Renal cortex interstitium (tissue), 11 donors: ENCODE results near the gene URB2. TPM values are rescaled to one million over a fixed set of nuclear protein-coding genes. Genes with fewer than 3 reads are reported as not detected.
"Not testable (repeated sequence)": the region's sequence is repeated elsewhere in the genome, so short reads cannot be mapped to it uniquely, and the experiment has no call there.

Source experiments
- DNase-seq, 11 donors: peaks; one replicate each; pipeline ENCODE4 v3.0.0-alpha.2; 2013; ENCODE audit warnings: low read depth in 9 of 11, low spot score in 4 of 11; ENCODE audit errors: extremely low read depth in 1 of 11
- polyA plus RNA-seq, 3 donors: library from polyadenylated mRNA; unstranded; fragments of 120-200 nt; gene quantifications; one replicate each; pipeline ENCODE4 v1.2.1, GENCODE V29; 2013; ENCODE audit not compliant: insufficient read length in 3 of 3

Gene URB2
- polyA plus RNA-seq, 3 donors = 6.7 to 8.4 (median 7.9) TPM

DNA sequence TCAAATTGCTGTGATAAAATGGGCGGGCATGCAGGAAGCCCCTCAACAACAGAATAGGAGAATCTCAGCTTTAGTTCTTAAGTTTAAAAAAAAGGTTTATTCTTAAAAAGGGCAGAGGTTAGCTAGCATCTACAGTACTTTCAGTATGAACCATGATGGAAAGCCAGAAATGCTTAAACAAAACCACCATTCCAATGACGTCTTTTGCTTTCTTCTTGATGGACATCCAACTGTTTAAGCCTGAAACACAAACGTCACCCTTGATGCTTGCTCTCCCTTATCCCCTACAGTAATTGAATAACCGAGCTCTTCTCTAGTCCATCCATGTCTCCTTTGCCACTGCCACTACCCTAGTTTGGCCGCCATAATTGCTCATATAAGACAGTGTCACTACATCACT lies 25.8 kb upstream of the URB2 start:
- no peak for DNase-seq

DNA sequence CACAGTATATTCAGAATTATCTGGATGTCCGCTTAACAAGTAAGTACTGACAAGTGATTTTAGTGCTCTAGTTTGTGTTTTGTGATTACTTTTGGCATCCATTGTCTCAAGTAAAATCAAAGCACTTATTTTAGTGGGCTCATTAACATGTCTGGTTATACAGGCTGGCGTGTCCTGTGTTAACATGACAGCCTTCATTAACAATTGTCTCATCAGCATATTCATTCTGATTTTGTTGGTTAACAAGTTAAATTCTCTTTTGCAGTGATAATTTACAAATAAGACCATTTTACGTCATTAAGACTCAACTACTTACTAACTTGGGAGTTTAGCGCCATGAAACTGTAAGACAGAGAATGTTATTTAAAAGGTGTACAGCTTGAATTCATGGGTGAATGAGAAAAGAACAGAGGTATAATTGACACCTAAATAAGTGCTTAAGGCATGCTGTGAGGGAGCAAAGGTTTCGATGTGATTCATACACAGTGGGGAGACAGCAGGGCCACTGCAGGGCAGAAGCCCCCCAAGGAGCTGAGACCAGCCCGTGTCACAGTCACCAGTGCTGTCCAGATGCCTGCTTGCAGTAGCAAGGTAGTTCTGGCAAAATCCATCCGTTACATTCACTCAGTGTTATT lies 22.6 kb upstream of the URB2 start:
- DNase-seq = no peak

DNA sequence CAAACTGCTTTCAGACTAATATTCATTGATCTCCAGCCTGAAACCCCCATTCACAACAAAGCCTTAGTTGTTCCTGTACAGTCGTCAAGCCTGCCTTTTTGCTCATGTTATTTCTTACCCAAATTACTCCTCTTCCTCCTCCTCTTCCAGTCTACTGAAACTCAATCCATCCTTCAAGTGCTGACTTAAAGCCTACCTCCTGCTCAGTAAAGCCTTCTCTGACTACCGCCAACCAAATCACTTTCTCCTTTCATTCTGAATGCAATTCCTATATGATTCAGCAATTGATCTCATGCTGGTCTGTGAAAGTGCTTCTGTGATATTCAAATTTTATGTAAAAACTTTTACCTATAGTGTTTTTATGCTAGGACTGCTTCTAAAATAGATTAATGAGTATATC lies 18.7 kb upstream of the URB2 start:
- DNase-seq = no peak

DNA sequence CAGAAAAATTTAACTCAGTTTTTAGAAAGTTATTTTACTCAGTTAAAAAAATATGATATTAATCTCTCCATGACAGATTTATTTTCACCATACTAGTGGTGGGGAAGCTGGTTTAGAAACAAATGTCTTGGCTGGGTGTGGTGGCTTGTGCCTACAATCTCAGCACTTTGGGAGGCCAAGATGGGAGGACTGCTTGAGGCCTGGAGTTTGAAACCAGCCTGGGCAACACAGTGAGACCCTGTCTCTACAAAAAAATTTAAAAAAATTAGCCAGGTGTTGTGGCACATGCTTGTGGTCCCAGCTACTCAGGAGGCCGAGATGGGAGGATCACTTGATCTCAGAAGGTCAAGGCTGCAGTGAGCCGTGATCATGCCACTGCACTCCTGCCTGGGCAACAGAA lies 17.5 kb upstream of the URB2 start:
- DNase-seq = no peak

DNA sequence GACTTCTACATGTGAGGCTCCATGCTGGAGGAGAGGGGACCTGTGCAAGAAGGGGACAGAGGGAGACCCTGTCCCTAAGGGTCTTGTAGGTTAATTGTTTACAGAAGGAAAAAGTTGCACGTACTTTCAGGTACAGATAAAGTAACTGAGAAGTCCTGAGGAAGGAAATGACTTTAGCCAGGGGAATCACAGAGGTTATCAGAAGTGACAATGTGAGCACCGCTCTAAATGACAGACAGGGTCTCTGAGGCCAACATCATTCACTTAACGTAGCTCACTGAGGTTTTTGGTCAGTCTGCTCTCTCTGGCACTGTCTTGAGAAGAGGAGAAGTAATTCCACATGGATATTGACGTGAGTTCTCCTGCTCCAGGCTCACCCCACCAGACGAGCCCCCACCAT lies 12.1 kb upstream of the URB2 start:
- no peak for DNase-seq

DNA sequence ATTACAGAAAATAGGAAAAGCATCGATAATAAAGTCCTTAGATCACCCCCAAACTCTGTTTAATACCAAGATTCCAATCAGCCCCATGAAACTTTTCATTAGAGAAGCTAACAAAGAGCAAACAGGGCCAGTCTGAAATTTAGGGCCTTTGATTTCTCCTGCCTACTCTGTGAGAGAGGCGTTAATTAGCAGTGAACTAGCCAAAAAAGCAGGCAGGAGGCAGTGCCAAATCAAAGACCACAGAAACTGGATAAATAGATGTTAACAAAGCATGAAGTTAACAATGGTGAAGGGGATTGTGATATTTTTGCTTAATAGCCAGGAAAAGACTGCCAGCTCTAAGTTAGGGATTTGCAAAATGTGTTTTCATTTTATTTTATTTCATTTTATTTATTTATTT lies 11.3 kb upstream of the URB2 start:
- DNase-seq = no peak

DNA sequence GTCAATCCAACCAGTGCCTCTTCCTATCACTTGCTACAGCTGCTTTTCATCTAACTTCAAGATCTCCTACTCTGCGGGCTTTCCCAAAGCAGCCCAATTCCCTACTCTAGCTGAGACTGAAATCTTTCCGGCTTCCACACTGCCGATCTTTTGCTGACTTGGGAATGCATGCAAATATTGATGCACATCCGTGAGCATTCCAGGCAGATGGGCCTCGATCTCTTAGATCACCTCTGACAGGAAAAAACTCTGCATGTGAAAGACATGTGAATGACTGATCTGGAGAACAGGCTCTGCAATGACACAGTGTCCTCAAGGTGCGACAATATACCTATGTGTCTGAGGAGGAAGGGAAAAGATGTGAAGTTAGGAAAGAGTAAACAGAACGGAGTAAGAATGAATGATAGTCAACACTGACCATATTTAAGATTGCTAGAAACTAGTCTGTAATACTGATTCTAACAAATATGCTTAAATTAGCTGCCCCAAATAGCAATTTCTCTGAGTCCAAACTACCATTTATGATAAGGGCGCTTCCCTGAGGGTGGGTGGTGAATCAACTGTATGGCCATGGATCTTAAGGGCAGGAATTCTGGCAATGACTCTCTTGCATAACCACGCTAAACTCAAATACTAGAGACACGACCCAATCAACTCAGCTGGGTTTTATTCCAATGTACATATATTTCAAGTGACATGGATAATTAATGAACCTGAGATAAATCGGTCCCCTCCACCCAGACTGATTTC lies 8.5 kb upstream of the URB2 start:
- DNase-seq = no peak

DNA sequence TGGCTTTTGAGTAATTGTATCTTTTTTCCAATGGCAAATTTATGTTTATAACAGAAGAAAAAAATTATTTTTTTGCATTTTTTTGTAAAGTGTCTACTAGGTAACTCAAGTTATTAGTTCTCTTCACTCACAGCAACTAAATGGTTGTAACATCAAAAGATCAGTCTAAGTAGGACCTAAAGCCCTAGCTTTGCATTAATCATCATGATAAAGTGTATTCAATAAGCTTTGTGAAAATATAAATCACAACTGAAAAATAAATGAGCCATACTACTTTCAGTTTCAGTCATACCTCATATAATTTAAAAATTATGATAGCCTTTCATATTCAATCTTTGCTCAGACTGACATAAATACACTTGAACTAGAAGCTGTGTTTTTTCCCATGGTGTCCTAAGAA lies 7.0 kb upstream of the URB2 start:
- DNase-seq = no peak

DNA sequence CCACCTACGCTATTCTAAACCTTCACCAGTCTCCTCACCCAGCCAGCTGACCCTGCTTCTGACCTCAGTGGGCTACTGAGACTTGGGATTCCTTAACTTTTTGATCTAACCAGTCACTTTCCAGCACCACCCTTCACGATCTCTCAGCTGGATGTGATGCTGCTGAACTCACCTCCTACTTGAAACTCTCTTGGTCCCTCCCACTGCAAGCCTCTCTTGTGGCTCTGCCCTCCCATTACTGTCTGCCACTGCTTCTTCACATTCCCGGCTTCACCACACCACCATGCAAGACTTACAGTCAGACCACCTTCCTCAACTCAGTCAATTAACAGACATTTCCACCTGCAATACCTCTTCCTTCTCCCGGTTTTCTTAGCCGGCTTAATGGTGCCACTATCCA lies 6.4 kb upstream of the URB2 start:
- DNase-seq = no peak

DNA sequence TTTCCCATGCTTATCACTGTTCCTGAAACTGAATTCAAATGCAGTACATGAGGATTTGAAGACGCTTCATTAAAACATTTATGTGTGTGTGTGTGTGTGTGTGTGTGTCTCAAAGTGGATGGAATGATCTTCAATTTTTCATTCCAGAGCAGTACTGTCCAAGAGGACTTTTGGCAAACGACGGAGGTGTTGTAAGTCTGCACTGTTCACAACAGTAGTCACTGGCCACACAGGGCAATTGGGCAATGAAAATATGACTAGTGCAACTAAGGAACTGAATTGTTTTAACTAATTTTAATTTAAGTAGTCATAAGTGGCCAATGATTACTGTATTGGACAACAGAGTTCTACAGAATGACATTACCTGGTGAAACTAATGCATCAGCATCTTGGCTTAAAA lies 5.2 kb upstream of the URB2 start:
- DNase-seq = no peak

DNA sequence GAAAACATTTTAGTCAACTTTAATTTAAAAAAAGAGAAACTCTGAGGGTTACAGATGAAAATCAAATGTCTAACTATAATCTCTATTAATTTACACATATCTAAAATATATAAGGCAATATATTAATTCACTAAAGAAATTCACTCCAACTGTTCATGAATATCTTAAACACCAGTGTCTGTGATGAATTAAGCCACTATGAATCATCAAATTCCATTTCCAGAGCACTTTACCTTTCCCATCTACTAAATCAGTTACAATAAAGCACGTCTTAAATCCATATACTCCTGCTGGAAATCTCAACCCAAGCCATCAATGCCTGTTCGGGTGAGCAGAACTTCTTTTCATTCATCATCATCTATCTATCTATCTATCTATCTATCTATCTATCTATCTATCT lies 4.4 kb upstream of the URB2 start:
- DNase-seq = no peak

DNA sequence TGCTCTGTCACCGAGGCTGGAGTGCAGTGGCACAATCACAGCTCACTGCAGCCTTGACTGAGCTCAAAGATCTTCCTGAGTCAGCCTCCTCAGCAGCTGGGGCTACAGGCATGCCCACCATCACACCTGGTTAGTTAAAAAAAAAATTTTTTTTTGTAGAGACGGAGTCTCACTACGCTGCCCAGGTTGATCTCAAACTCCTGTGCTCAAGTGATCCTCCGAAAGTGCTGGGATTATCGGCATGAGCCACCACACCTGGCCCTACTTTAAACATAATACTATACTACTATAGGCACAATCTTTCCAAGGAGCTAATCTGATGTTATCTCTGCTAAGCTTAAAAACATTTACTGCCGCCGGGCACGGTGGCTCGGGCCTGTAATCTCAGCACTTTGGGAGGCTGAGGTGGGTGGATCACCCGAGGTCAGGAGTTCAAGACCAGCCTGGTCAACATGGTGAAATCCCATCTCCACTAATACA lies 3.4 kb upstream of the URB2 start:
- DNase-seq = not testable (repeated sequence)

DNA sequence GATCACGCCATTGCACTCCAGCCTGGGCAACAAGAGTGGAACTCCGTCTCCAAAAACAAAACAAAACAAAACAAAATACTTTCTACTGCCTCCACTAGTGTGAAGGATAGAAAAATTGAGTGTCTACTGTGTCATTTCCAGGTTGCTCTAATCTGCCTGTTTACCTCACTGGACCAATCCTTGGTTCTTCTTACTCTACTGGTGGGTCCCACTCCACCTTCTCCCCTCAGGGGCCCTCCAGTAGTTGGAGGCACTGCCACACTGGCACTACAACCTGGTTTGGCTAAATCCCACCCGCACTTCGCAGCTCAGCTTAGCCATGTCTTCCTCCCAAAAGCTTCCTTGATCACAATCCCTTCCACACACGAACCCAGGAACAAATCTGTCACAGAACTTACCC lies 2.8 kb upstream of the URB2 start:
- no peak for DNase-seq

DNA sequence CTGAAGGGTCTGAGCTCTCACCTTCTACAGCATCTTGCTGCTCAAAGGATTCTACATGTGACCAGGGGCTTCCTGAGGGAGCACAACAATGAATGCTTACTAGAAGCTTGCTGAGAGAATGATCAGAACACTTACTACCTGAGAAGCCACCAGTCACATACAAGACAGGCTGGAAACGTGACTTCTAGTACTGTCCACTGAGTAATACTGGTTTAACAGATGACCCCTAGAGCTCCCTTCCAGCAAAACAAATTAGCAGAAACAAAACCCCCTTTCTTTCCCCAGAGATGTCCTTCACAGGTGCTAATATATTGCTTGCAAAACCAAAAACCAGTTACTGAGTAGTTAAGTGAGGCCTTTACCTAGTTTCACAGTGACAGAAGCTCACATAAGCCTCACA lies 2.2 kb upstream of the URB2 start:
- DNase-seq = no peak

DNA sequence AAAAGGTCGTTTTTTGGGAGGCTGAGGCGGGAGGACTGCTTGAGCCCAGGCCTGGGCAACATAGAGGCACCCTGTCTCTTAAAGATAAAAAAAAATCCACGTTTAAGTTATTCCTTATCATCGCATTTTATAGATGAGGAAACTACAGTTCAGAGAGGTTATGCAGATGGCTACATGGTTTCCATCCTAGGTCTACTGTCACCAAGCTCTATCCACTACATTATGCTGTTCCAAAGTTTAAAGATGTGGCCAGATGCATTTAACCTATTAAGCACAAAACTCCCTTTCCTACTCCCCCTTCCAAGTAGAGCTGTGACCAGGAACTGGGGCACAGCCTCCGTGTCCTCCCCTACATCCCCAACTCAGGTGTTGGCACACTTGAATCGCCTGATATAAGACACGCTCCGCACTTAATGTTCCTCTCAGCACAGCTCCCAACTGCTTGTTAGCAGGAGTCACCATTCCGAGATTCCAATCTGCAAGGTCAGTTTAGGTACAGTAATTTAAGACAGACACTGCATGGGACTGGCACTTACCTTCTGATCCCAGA lies 1.5 kb upstream of the URB2 start:
- DNase-seq = peak in 2 of 11 donors; percentile 0 to 1

DNA sequence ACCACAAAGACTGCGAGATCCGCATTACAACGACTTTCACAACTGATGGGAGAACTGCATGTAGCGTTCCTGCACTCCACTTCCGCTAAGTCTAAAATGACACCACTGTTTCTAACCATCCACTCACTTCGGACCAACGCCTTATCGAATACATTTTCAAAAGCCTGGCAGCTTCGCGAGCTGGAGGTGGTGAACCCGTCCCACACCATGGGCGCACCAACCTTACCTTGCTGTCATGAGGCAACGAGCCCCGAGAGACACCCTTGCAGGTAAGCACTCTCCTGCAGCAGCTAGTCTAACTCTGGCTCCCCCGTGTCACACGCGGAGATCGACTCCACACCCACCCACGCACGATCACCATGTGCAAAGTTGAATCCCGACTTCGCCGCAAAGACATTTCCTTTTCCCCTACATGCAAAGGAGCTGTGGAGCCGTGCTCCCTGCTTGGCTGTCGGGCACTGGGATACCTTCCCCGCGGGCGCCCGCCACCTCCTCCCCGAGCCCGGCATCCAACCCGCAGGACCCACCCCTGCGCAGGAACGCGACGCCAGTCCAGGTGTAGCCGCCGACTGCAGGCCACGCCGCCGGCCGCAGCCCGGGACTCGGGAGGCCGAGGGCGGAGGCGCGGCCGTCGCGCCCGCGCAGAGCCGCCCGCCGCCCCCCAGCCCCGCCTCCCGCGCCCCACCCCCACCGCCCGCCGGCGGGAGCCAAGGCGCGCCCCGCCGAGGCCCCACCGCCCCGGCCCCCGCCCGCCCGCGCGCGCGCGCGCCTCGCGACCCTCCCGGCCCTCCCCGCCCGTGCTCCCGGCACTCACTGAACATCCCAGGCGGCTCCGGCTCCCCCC lies 754 bp upstream of the URB2 start:
- peak in 9 of 11 donors; percentile 16 to 37 (median 22) for DNase-seq

DNA sequence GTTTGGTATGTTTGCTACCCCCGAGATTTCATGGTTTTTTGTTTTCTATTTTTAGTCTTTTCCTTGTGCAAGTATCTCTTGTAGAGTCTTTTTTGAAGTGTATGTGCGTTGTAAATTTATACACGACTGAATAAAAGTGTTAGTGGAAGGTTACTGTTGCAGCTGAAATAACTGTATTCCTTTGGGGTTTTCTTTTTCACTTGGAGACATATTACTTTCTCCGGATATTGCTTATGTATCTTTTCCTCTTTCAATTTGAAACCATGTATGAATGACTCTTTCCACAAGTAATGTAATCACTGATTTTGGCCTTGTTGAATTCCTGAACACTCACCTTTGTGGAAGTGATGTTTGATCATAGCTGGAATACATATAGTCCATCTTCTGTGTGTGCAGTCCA lies 956 bp downstream of the URB2 start:
- no peak for DNase-seq

DNA sequence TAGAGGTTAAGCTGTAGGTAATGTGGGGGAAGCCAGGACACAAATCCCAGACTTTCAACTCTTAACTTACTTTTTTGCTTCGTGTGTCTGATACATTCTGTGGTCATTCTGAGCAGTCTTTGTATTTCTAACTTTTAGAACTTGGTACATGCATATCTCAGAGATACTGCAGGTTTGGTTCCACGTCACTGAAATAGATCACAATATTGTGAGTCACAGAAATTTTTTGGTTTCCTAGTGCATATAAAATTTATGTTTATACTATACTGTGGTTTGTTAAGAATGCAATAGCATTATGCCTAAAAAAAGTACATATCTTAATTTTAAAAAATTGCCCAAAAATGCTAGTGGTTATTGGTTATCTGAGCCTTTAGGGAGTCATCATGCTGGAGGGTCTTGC lies 3.2 kb downstream of the URB2 start:
- no peak for DNase-seq

DNA sequence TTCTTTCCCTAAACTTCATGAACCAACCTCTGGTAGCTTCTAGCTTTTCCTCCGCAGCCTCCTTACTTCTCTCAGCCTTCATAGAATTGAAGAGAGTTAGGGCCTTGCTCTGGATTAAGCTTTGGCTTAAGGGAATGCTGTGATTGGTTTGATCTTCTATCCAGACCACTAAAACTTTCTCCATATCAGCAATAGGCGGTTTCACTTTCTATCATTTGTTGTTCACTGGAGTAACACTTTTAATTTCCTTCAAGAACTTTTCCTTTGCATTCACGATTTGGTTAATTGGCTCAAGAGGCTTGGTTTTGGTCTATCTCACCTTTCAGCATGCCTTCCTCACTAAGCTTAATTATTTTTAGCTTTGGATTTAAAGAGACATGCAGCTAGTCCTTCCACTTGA lies 5.1 kb downstream of the URB2 start:
- no peak for DNase-seq

DNA sequence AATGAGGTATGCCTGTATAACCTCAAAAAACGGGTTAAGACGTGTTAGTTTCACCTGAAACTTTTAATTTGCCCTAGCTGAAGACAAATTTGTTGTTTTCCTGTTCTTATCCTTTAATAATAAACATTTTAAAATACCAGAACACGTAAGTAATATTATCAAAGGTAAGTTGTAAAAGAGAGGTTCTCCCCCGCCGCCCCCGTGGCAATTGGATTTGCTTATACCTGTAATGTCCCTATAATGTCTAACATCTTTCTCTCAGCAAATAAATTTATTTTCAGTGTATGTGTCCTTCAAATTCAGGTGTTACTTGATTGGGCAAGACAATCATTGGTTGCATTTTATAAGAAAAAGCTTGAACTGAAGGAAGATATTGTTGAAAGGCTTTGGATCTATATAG lies 5.9 kb downstream of the URB2 start:
- no peak for DNase-seq
